ENCODE data around the gene HMCES. TPM values are rescaled to one million over a fixed set of nuclear protein-coding genes. Genes with fewer than 3 reads are reported as not detected.

HMCES gene
- total RNA-seq, 2 donors from 2014 or later: 45.0 to 53.7 TPM

- TF ChIP-seq CTCF (IDR thresholded peaks at IDR 0.05): no peak
- intact Hi-C loops (cut with DNase I): no loop called here
- Histone ChIP-seq H3K36me3 (peaks cover 62% of the 10 kb centered on the region), H3K4me1 (no peaks in the 10 kb centered on the region), H3K9me3 (no peaks in the 10 kb centered on the region), H3K4me3 (no peak overlapping the region), H3K27ac (no peak overlapping the region), H3K9ac (ENCODE audit: low read depth in 2 of 2, low read length in 2 of 2) (no peak overlapping the region), H3K27me3 (no peaks in the 10 kb centered on the region)
- DNase-seq: no peak
Observed at GRCh38 chr3:129266651-129267050, 12.0 kb upstream of the HMCES start.

GRCh38 chr3:129268396-129268795 lies 10.3 kb upstream of the HMCES start:
- H3K9me3 ChIP-seq: no peaks in the 10 kb centered on the region
- intact Hi-C loops (cut with DNase I): no loop called here
- no peak overlapping the region for H3K4me3 ChIP-seq
- no peak overlapping the region for H3K9ac ChIP-seq (ENCODE audit: low read depth in 2 of 2, low read length in 2 of 2)
- H3K4me1 ChIP-seq: no peaks in the 10 kb centered on the region
- H3K27ac ChIP-seq: no peak overlapping the region
- no peak for DNase-seq
- peaks cover 66% of the 10 kb centered on the region for H3K36me3 ChIP-seq
- no peaks in the 10 kb centered on the region for H3K27me3 ChIP-seq
- no peak for TF ChIP-seq CTCF (IDR thresholded peaks at IDR 0.05)

- no peak for TF ChIP-seq CTCF (IDR thresholded peaks at IDR 0.05)
- no peaks in the 10 kb centered on the region for H3K4me1 ChIP-seq
- H3K9ac ChIP-seq (ENCODE audit: low read depth in 2 of 2, low read length in 2 of 2): no peak overlapping the region
- no peak overlapping the region for H3K27ac ChIP-seq
- H3K4me3 ChIP-seq: no peak overlapping the region
- no peaks in the 10 kb centered on the region for H3K9me3 ChIP-seq
- no peak for DNase-seq
- intact Hi-C loops (cut with DNase I): no loop called here
- H3K36me3 ChIP-seq: peaks cover 45% of the 10 kb centered on the region
- no peaks in the 10 kb centered on the region for H3K27me3 ChIP-seq
Observed at GRCh38 chr3:129271674-129272073, 7.0 kb upstream of the HMCES start.

GRCh38 chr3:129276385-129276784 lies 2.3 kb upstream of the HMCES start:
- peaks cover 7% of the 10 kb centered on the region for H3K4me1 ChIP-seq
- H3K36me3 ChIP-seq: peaks cover 9% of the 10 kb centered on the region
- H3K9me3 ChIP-seq: no peaks in the 10 kb centered on the region
- no peak for DNase-seq
- intact Hi-C loops (cut with DNase I): no loop called here
- H3K4me3 ChIP-seq: no peak overlapping the region
- no peaks in the 10 kb centered on the region for H3K27me3 ChIP-seq
- no peak overlapping the region for H3K27ac ChIP-seq
- TF ChIP-seq CTCF (IDR thresholded peaks at IDR 0.05): no peak
- no peak overlapping the region for H3K9ac ChIP-seq (ENCODE audit: low read depth in 2 of 2, low read length in 2 of 2)

- no peaks in the 10 kb centered on the region for H3K36me3 ChIP-seq
- intact Hi-C loops (cut with DNase I): no loop called here
- H3K9ac ChIP-seq (ENCODE audit: low read depth in 2 of 2, low read length in 2 of 2): peak overlapping the region; percentile 70 to 90
- no peaks in the 10 kb centered on the region for H3K9me3 ChIP-seq
- peak; percentile 23 for DNase-seq
- H3K27ac ChIP-seq: peak overlapping the region; percentile 80
- H3K4me3 ChIP-seq: peak overlapping the region; percentile 74
- H3K4me1 ChIP-seq: peaks cover 7% of the 10 kb centered on the region
- TF ChIP-seq CTCF (IDR thresholded peaks at IDR 0.05): no peak
- no peaks in the 10 kb centered on the region for H3K27me3 ChIP-seq
Observed at GRCh38 chr3:129277829-129278271, 820 bp upstream of the HMCES start.

Measured in colonic mucosa (tissue), 4 donors.